ENCODE measurements around the gene PNMA1. TPM values are rescaled to one million over a fixed set of nuclear protein-coding genes. Genes with fewer than 3 reads are reported as not detected.
A peak's percentile ranks its signal among the peaks of the same experiment; 100 is the strongest.

The PNMA1 gene
- total and polyA plus RNA-seq, 9 of the 15 experiments (the other 6 are each of a cell fraction or from before 2014, with no cell fraction given) = 1.7 to 26.4 (median 8.7) TPM

DNA sequence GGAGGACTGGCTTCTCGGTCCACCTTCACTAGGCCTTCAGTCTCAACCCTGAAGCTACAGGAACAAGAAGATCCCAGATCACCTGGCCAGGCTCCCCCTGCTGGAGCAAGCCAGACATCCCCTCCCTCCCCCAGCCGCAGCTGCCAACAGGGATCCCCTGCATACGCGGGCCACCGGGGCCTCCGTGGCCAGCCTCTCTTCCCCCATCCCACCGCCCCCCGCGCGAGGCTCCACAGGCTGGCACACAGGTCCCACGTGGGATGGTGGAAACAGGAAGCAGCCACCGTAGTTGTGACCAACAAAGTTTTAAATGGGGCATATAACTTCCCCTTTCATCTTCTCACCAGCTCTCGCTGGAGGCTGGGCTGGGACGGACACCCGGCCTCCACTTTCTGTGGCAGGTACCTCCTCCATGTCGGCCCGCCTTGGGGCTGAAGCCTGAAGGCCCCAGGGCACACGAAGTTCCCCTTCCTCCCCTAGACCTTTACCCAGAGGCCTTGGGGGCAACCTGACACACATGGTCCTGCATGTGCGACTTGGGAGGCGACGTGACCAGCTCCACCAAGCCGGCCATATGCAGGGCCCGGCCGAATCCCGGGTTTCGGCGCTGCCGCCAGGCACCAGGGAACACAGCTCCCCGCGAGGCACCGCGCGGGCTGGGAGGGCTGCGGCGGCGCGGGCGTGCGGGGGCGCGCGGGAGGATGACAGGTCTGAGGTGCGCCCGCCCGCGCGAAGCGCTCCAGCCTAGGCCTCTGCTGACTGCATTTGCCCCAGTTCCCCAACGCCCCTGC lies 44.4 kb upstream of the PNMA1 start:
- Histone ChIP-seq H3K4me1 (replicated peaks in 1 of 2; ENCODE audit: control insufficient read depth in 2 of 2, insufficient read depth in 2 of 2, low read length in 2 of 2) (peaks cover 71 to 87% of the 10 kb centered on the region in 2 experiments), H3K36me3 (ENCODE audit: control insufficient read depth, insufficient read depth, low read length) (peaks cover 33% of the 10 kb centered on the region; the same call in 2 of the 3 replicates), H3K27me3 (ENCODE audit: control insufficient read depth in 2 of 2, insufficient read depth in 2 of 2, low read length in 2 of 2) (no peaks in the 10 kb centered on the region), H3K9ac (ENCODE audit: insufficient read depth in 1 of 2, low read depth in 2 of 2, low read length in 2 of 2) (peak overlapping the region; percentile 82 to 97), H3K27ac (ENCODE audit: extremely low read depth, low read depth, low read length) (peak overlapping the region; percentile 92), H3K9me1 (ENCODE audit: control insufficient read depth, insufficient read depth, low read length) (no peaks in the 10 kb centered on the region), H3K4me2 (ENCODE audit: insufficient read depth, low read length) (peak overlapping the region; percentile 88), H2AFZ (ENCODE audit: low read depth, low read length) (no peak overlapping the region), H3K4me3 (peak overlapping the region; percentile 76), H3K9me3 (replicated peaks; ENCODE audit: control insufficient read depth, insufficient read depth, low read depth, low read length) (no peaks in the 10 kb centered on the region), H3K79me2 (ENCODE audit: control insufficient read depth, insufficient read depth, low read length) (peaks cover 97% of the 10 kb centered on the region), H4K20me1 (replicated peaks; ENCODE audit: control insufficient read depth, insufficient read depth, low read length) (peaks cover 8% of the 10 kb centered on the region)
- DNase-seq (ENCODE audit: extremely low read depth in 1 of 4, low spot score in 3 of 4) = peak; percentile 62 to 88 (median 74)
- ATAC-seq = peak; percentile 54
- FAIRE-seq = peak; percentile 74
- ChIA-PET CTCF (ENCODE audit: low intra/inter-chr PET ratio) (interaction anchor here (0.6 to 1.0 kb wide), 2 partner anchors 30 to 93 kb away, joined by 3 read pairs; no protein-coding TSS in a partner anchor), POLR2A (interaction anchor here (0.6 to 3.2 kb wide), 22 partner anchors 9 to 598 kb away, joined by 3 to 31 read pairs (median 4); partner anchors contain the start of gene PTGR2)
- intact Hi-C loops (cut with micrococcal nuclease) (loop anchor here (2.0 kb wide), 1 partner anchor 30 kb away; no protein-coding TSS in a partner anchor), in situ Hi-C loops (cut with MboI) (no loop called here)
- BruUV-seq (replicated peaks) = no TSS peak
- 0% methylated on average over 21 of the region's 49 CpGs for WGBS (ENCODE audit: insufficient coverage, low coverage, missing lambda C conversion rate)
- TF ChIP-seq COPS2 (conservative IDR thresholded peaks at IDR 0.05) = no peak
- TF ChIP-seq DACH1 (IDR thresholded peaks at IDR 0.05; ENCODE audit: partially characterized antibody) = no peak
- TF ChIP-seq JUN (IDR thresholded peaks at IDR 0.05; ENCODE audit: borderline replicate concordance, low read depth, low read length) = no peak
- 0 out of 2 replicates have a peak, but pooled peaks have one; percentile 40 for TF ChIP-seq JUN (CRISPR knock-in tag; IDR thresholded peaks at IDR 0.05; ENCODE audit: borderline replicate concordance)
- no peak for TF ChIP-seq CSDE1 (IDR thresholded peaks at IDR 0.05)
- TF ChIP-seq CHD2 (IDR thresholded peaks at IDR 0.05; ENCODE audit: low read depth, low read length) = no peak
- TF ChIP-seq MCM7 (IDR thresholded peaks at IDR 0.05) = no peak
- no peak for TF ChIP-seq ZNF75A (CRISPR knock-in tag; IDR thresholded peaks at IDR 0.05)
- no peak for TF ChIP-seq NFYB (IDR thresholded peaks at IDR 0.05; ENCODE audit: extremely low read depth, insufficient read length)
- TF ChIP-seq, protein P1, sequence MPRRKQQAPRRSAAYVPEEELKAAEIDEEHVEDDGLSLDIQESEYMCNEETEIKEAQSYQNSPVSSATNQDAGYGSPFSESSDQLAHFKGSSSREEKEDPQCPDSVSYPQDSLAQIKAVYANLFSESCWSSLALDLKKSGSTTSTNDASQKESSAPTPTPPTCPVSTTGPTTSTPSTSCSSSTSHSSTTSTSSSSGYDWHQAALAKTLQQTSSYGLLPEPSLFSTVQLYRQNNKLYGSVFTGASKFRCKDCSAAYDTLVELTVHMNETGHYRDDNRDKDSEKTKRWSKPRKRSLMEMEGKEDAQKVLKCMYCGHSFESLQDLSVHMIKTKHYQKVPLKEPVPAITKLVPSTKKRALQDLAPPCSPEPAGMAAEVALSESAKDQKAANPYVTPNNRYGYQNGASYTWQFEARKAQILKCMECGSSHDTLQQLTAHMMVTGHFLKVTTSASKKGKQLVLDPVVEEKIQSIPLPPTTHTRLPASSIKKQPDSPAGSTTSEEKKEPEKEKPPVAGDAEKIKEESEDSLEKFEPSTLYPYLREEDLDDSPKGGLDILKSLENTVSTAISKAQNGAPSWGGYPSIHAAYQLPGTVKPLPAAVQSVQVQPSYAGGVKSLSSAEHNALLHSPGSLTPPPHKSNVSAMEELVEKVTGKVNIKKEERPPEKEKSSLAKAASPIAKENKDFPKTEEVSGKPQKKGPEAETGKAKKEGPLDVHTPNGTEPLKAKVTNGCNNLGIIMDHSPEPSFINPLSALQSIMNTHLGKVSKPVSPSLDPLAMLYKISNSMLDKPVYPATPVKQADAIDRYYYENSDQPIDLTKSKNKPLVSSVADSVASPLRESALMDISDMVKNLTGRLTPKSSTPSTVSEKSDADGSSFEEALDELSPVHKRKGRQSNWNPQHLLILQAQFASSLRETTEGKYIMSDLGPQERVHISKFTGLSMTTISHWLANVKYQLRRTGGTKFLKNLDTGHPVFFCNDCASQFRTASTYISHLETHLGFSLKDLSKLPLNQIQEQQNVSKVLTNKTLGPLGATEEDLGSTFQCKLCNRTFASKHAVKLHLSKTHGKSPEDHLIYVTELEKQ (CRISPR knock-in tag; IDR thresholded peaks at IDR 0.05) = no peak
- no peak for TF ChIP-seq KLF10 (CRISPR knock-in tag; IDR thresholded peaks at IDR 0.05)
- no peak for TF ChIP-seq PHTF2 (CRISPR knock-in tag; IDR thresholded peaks at IDR 0.05)
- TF ChIP-seq POU5F1 (IDR thresholded peaks at IDR 0.05; ENCODE audit: borderline replicate concordance, low read depth, low read length, partially characterized antibody) = no peak
- no peak for TF ChIP-seq ARHGAP35 (IDR thresholded peaks at IDR 0.05; ENCODE audit: partially characterized antibody)
- no peak for TF ChIP-seq CCNT2 (IDR thresholded peaks at IDR 0.05; ENCODE audit: borderline replicate concordance, extremely low read depth, insufficient read length, low read depth, low read length)
